Activated effector memory CD4-positive, alpha-beta T cell treated with Interleukin-2 at 50 U/mL for 16 hours (primary cell): ENCODE results near the gene WWOX.
"Not testable (repeated sequence)": the region's sequence is repeated elsewhere in the genome, so short reads cannot be mapped to it uniquely, and the experiment has no call there.

ENCODE experiments used
- DNase-seq: peaks from one replicate; pipeline ENCODE4 v3.0.0-alpha.2; 2020

WWOX gene

DNA sequence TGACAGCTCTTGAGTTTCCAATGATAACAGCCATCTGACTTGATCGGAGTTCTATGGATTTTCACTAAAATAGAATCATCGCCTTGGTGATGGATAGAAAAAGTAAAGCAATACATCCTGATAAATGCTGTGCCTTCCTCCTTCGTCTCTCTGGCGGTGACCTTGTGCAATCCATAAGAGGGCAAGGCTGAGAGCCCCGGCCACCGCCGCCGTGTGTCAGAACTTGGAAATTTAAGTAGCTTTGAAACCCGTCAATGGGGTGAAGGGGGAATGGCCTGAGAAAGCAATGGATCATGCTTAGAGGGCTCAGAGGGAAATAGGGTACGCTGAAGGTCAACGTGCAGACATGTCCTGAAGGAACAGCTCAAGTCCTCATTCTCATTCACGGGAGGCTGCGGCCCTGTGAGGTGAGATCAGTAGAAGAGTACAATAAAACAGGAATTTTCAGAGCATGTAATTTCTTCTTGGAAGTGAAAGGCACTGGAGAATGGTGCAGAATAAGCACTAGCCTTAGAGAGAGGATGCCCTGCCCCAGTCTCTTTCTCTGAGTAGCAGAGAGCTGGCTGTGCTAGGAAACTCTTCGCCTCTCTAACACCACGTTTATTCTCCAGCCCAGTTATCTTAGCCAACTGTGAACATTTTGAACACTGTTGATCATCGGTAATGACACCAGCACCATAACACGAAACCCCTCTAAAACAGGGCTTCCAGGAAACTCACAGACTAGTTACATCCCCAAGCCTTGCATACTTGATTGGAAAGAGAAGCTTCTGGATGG is 573.5 kb downstream of the WWOX start:
- no peak for DNase-seq

DNA sequence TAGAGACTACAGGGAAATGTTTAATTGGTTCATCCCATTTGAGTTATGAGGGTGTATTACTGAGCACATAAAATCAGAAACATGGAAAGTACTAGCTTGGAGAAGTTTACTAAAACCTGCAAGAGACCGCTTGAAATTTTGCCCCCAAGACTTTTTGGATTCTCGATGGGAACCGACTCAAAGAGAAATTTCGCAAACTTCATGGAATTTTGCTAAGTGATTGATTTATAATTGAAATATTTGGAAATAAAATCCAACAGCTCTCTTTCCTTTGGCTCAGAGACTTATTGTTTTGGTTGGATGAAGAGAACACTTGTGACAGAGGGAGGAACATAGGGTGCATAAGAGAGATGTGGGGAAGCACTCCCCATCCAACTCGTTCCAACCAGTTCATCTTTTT is 574.4 kb downstream of the WWOX start:
- DNase-seq: no peak

DNA sequence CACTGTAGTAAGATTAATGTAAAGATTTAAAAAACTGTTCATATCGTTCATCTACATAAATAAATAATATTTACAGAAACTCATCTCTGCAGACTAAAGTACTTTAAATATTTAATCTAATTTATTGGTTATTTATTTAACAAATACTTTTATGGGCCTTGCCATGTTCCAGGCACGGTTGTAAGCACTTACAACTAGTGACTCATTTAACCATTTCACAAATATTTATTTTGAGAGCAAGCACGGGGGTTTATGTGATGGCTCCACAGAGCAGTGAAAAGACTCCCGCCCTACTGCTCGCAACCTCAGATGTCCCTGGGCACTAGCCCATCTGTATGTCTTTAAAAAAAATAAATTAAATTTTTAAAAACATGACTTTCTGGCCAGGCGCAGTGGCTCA is 575.9 kb downstream of the WWOX start:
- no peak for DNase-seq

DNA sequence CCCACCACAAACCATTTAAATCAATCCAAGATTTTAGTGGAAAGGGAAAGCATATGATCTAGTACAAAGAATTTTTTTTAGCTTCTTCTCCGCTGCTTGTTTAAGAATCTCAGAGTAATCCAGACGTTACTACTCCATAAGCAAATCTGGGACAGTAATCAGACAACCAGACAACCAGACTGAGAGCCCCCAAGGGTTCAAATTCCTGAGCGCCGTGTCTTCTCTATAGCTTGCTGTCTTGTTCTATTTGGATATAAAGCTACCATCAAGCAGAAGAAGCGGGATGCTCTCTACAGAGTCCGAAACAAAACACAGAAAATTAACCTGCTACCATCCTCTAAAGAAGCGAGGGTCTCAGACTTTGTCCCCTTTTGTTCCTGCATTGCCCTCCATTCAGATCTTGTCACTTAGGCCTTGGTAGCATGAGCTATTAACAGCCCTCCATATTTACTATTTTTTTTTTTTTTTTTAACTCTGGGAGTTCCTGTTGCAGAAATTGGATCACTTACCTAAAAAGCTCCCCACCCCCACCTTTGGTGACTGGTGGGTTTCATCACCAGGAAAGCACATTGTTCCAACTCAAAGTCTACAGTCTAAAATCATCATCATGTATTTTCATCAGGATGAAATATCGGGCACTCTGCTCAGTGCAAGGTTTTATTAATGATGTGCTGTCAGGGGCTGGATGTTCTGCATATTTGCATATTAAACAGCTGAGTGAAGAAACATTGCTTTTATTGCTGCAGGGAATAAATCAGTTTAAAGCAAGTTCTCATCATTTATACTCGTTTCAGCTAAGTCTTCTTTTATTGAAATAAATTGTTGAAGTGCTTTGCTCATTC is 576.7 kb downstream of the WWOX start:
- DNase-seq: no peak

DNA sequence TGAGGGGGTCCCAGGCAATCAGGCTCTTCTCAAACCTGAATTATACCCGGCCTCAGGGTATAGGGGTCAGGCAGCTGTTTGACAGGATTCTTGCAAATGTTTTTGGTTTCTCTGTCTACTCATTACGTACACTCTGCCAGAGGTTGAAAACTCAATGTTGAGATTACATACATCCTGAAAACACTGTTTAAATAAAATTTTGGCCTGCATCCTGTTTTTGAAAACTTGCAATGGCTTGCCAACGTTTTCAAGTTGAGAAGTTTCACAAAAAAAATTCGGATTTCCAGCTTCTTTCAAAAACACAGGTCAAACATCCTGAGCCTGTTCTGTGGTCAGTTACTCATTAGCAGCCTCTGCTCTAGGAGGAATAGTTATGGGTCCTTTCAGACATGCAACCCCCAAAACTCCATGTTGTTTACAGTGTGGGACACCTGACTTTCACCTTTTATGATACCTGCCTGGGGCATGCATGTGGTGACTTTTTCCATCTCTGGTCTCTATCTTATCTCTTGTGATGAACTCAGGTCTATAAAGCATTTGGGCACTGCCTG is 577.8 kb downstream of the WWOX start:
- DNase-seq: no peak

DNA sequence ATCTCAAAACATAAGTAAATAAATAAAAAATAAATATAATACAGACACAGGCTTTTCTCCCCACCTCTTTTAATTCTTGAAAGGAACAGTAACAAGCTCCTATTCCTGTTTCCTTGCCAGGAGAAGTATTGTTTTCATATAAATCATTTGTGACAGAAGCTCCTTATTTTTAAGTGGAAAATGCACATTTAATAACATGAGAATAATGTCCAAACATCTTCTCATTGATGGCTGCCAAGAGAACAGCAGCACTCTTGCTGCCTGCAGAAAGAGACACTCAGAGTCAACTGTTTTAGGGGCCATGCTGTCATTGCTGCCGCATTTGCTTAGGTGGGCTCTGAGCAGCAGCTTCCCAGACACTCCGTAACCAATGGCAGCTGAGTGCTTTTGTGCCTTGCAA is 580.1 kb downstream of the WWOX start:
- DNase-seq: no peak

DNA sequence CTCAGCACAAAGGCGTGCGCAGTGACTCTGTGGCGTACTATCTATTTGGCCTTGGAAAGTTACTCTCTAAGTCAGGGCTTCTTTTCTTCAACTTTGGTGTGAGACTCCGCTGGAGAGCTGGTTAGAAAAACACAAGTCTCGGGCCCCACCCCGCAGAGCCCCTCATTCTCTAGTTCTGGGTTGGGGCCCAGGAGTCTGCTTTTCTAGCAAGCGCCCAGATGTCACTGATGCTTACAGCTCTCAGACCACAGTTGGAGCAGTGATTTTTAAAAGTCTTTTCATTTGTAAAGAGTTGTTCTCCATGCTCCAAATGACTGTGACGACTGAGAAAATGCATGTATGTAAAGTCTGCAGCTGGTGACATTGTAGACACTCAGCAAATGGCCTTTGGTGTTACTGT is 582.3 kb downstream of the WWOX start:
- no peak for DNase-seq

DNA sequence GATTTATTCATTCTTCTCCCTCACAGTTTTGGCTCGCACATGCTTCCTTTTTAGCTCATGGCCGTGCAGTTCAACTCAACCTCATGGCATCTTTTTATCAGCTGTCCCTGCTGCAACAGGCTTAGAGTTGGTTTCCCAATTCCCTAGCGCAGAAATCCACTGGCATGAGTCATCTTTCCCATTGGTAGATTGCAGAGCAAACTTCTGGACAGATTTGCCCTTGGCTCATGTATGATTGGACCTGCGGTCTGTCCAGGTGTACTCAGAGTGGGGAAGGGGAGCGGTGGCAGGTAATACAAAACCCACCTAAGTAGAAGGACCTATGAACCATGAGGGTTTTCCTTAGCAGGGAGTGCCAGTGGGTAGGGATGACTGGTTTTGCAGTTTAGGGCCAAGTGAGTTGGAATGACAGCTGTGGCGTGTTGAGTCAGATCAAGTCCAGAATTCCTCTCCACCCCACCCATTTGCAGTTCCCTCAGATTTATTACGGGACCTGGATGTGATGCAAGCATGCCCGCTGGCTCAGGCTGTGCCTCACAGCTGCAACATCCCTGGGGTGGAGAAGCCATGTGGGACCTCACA is 584.7 kb downstream of the WWOX start:
- no peak for DNase-seq

DNA sequence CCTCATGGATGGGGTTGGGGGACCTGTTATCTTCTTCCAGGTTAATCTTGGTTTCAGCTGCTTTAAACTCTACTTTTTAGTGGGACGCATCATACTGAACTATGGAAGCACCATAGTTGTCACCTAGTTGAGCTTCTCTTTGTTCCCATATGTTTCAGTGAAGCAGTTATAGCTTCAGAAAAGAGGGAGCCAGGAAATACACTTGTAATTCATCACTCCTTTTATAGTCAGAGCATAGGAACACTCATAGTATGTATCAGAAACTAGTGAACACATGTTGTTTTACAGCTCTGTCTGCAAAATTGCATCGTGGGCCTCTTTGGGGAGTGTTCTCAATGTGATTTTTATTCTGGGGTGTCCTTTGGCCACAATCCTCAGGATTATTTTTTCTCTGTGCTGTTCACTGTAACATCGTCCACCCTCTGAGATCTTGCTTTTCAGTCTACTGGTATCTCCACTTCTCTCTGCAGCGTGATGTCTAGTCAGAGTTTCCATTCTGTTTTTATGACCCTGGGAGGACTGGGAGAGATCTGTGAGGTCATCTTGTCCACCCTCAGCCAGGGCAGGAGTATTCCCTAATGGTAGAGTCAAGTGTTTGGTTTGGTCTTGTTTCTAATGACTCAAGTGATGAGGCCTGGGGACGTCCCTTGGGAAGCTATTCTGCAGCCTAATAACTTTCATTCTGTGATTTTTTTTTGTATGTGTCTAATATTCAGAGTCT is 585.4 kb downstream of the WWOX start:
- DNase-seq: no peak

DNA sequence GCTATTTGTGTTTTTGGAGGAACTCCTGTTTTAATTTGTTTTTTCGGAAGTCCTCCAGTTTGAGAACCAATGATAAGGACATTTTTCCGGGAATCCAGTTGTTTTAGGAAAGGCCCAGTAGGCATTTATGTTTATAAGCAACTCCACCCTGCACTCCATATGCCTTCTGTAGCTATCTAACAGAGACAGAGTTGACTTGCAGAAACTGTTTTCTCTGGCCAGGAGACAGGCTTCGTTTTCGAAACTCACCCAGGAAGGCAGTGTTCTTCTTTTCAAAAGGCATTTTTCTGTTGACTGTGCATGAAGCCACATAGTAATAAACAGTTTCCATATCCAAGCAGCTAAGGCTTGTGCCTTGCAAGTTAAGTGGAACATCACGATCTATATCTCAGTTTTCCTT is 587.1 kb downstream of the WWOX start:
- DNase-seq: no peak

DNA sequence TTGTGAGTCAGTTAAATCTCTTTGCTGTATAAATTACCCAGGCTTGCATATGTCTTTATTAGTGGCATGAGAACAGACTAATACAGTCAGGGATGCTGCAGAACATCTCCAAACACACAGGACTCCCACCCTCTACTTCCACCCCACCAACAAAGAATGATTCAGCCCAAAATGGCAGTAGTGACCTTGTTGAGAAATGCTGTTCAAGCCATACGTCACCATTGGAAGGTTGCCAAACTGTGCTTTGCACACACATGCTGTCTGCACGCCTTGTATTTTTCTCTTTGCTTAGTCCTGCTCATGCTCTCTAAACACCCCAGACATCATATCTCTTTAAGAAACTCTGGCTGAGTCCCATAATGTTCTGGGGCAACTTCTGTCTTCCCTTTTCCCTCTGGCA is 589.6 kb downstream of the WWOX start:
- no peak for DNase-seq

DNA sequence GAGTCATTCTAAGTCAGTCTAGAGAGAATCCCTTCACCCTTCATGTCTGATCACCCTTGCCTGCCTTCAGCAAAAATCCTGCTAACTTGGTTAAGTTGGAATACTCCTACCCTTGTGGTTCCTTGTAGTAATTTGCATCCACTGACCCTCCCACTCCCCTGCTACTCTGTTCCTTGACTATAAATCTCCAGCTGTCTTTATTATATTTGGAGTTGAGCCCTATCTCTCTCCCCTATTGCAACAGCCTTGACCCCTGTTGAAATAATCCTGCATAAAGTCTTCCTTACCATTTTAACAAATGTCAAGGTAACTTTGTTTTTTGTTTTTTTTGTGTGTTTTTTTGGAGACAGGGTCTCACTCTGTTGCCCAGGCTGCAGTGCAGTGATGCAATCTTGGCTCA is 590.1 kb downstream of the WWOX start:
- no peak for DNase-seq

DNA sequence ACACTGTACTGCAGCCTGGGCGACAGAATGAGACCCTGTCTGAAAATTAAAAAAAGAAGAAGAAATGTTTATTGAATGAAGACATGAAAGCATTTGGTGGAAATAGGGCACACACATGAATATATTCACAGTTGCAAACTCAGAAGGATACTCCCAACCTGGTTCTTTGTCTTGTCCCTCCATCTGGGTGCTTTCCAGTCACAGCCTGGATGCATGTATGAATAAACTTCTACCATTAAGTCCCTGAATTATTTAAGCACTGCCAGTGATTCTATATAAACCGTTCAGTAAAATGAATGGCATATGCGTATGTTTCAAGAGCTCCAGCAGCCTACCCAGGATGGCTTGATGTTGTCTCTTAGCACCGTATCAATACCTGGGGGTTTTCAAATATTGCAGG is 591.1 kb downstream of the WWOX start:
- no peak for DNase-seq

DNA sequence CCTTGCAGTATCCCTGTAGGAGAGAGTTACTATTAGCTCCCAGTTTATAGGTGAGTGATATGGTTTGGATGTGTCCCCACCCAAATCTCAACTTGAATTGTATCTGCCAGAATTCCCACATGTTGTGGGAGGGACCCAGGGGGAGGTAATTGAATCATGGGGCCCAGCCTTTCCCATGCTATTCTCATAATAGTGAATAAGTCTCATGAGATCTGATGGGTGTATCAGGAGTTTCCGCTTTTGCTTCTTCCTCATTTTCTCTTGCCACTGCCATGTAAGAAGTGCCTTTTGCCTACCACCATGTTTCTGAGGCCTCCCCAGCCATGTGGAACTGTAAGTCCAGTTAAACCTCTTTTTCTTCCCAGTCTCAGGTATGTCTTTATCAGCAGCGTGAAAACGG is 592.3 kb downstream of the WWOX start:
- not testable (repeated sequence) for DNase-seq

DNA sequence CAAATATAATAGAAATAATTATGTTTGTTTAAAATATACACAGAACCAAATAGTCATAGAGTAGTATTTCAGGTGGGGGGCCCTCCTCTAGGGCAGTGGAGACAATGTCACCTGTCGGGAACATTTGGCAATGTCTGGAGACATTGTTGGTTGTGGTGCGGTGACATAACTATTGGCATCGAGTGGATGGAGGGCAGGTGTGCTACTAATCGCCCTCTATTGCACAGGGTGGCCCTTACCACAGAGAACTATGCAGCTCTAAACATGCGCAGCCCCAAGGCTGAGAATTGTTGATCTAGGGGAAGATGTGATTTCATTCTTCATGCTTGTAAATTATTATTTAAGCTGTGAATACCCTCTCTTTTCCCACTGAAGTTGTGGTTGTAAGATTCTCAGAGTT is 594.0 kb downstream of the WWOX start:
- DNase-seq: no peak

DNA sequence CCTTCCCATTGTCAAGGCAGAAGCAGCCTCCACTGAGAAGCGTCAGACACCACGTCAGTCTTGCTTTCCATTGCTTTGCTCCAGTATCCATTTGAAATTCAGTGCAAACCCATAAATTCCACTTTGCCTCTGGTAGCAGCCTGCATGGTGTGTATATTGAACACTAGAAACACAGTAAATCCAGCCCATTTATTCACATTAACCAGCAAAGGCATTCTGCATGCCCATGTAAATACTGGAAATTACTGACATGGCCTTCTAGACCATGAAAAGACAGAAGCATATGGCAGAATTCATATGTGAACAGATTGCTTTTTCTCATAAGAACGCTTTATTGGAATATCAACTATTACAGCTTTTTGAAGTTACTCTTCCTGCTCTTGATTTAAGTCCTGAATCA is 595.0 kb downstream of the WWOX start:
- no peak for DNase-seq

DNA sequence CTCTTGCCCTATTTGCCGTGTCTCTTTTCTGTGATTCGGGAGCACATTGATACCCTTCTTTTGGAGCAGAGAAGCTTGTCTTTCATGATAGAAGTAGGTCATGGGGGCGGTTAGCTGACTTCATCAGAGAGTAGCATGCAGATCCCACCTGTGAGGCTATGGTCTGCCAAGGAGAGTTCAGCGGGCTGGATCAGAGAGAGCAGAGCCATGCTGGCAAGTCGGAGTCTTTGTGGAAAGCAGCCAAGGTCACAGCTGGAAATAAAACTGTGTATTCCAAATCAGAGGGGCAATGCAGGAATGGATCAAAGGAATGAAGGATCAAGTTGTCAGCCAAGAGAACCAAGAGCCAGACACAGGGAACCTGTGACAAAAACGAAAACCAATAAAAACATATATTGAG is 595.9 kb downstream of the WWOX start:
- no peak for DNase-seq

DNA sequence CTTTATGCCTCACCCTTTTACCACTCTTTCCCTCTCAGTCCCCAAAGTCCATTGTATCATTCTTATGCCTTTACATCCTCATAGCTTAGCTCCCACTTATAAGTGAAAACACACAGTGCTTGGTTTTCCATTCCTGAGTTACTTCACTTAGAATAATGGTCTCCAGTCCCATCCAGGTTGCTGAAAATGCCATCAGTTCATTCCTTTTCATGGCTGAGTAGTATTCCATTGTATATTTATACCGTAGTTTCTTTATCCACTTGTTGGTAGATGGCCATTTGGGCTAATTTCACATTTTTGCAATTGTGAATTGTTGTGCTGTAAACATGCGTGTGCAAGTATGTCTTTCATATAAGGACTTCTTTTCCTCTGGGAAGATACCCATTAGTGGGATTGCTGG is 597.3 kb downstream of the WWOX start:
- no peak for DNase-seq

DNA sequence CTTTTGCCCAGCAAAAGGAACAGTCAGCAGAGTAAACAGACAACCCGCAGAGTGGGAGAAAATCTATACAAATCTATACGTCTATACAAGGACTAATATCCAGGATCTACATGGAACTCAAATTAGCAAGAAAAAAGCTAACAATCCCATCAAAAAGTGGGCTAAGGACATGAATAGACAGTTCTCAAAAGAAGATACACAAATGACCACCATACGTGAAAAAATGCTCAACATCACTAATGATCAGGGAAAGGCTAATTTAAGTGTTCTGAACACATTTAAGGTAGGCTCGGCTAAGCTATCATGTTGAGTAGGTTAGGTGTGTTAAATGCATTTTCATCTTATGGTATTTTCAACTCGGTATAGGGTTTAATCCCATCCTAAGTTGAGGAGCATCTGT is 598.0 kb downstream of the WWOX start:
- no peak for DNase-seq

DNA sequence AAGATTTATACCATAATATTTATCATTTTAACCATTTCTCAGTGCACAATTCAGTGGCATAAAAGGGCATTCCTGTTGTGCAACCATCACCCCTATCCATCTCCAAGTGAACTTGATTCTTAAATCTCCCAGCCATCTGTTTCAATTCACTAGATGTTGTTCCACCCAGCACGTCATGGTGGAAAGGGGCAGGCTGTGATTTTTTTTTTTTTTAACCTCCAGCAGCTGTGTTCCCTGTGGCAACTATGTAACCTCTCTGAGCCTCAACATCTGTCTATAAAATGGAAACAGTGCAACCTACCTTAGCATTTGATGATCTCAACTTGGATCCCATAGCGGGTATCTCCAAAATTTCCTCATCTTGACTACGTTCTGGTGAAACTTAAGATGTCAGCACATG is 604.5 kb downstream of the WWOX start:
- DNase-seq: no peak

DNA sequence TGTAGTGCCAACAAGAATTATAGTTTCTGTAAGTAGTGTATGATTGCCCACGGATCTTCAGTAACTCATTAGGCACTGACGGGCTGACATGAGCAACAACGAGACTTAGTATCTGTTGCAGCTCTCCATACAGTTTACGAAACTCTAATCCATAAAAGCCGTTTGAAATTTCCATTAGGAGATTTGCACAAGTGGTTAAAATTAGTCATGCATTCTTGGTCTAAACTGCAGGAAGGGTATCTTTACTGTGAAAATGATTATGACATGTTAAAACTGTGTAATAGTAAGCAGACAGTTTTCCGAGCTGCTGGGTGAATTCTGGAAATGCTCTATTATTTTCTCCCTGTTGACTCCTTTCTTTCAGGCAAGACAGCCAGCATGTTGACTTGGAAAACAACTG is 605.0 kb downstream of the WWOX start:
- DNase-seq: no peak

DNA sequence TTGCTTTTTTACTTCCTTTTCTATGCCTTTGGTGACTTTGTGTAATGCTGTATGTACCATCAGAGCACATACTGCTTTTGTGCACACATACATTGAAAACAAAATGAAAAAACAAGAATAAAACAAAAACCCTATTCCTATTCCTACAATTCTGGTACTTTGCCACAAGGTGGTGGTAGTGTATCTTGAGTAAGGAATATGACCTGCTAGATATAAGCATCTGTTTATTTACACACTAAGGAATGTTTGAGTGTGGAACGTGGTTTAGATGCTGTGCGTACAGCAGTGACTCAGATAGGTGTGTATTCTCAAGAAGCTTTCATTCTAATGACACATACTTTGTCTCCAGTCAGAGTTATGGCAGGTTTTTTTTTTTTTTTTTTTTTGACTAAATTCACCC is 606.2 kb downstream of the WWOX start:
- DNase-seq: no peak

DNA sequence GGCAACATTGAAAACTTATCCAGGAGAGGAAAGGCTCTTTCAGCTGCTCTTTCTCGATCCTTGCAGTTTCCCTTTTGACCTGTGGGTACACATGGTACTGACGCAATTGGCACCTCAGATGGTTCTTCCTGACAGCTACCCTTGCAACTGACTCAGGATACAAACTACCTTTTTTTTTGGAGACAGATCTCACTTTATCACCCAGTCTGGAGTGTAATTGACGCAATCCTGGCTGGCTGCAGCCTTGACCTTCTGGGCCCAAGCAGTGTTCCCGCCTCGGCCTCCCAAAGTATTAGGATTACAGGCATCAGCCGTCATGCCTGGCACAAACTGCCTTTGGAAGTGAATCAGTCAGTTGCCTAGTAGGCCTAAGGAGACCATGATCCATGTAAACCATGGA is 607.2 kb downstream of the WWOX start:
- no peak for DNase-seq
